ENCODE results near the gene APEH. TPM values are rescaled to one million over a fixed set of nuclear protein-coding genes. Genes with fewer than 3 reads are reported as not detected.
A peak's percentile ranks its signal among the peaks of the same experiment; 100 is the strongest.

APEH gene
- total RNA-seq, 1 experiment from 2014 or later: 215 TPM

DNA sequence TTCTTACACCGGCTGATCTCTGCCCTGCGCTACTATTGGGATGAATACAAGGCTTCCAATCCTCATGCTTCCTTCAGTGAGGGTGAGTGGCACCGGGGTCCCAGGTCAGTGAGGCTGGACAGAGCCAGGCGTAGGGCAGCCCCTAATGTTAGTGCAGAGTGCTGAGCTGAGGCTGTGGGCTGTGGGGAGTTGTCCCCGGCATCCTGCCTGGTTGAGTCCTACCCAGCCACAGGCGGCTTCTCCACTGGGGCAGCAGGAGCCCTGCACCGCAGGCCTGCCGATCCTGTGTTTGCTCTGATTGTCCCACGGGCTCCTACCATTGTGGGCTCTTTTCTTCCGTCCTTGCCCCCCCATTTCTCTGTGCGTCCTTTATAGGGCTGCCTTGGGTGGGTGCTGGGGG is 28.5 kb downstream of the APEH start:
- TF ChIP-seq, protein P1, sequence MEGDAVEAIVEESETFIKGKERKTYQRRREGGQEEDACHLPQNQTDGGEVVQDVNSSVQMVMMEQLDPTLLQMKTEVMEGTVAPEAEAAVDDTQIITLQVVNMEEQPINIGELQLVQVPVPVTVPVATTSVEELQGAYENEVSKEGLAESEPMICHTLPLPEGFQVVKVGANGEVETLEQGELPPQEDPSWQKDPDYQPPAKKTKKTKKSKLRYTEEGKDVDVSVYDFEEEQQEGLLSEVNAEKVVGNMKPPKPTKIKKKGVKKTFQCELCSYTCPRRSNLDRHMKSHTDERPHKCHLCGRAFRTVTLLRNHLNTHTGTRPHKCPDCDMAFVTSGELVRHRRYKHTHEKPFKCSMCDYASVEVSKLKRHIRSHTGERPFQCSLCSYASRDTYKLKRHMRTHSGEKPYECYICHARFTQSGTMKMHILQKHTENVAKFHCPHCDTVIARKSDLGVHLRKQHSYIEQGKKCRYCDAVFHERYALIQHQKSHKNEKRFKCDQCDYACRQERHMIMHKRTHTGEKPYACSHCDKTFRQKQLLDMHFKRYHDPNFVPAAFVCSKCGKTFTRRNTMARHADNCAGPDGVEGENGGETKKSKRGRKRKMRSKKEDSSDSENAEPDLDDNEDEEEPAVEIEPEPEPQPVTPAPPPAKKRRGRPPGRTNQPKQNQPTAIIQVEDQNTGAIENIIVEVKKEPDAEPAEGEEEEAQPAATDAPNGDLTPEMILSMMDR (conservative IDR thresholded peaks at IDR 0.05): no peak
- H3K4me3 Mint-ChIP-seq: no peak overlapping the region
- no peak overlapping the region for H4K91ac ChIP-seq (ENCODE audit: insufficient read length, low read depth, low read length)
- no peak overlapping the region for H2BK20ac ChIP-seq (ENCODE audit: low read depth, low read length, poor library complexity, severe bottlenecking)
- H3K4ac ChIP-seq (ENCODE audit: low read depth, low read length): no peak overlapping the region
- peaks cover 11 to 21% of the 10 kb centered on the region in 2 experiments for H3K4me1 Mint-ChIP-seq
- no peak overlapping the region for H2AFZ ChIP-seq (ENCODE audit: low read length)
- H2BK15ac ChIP-seq (ENCODE audit: low read depth, low read length): no peak overlapping the region
- no peak for DNase-seq
- H3K79me2 ChIP-seq (ENCODE audit: insufficient read depth, low read length): no peaks in the 10 kb centered on the region
- H3K56ac ChIP-seq (ENCODE audit: insufficient read length, low read depth, low read length): no peak overlapping the region
- H3K79me1 ChIP-seq (ENCODE audit: insufficient read depth, low read depth, low read length, poor library complexity, severe bottlenecking): no peaks in the 10 kb centered on the region
- H3K9me3 Mint-ChIP-seq: no peaks in the 10 kb centered on the region
- H4K8ac ChIP-seq (replicated peaks; ENCODE audit: insufficient read length, low read depth, low read length): no peak overlapping the region
- H2BK5ac ChIP-seq (ENCODE audit: insufficient read length, low read length): no peak overlapping the region
- H3K23ac ChIP-seq (ENCODE audit: insufficient read length, low read depth, low read length): no peak overlapping the region
- H3K23me2 ChIP-seq (ENCODE audit: insufficient read length, low read depth, low read length, poor library complexity, severe bottlenecking): no peaks in the 10 kb centered on the region
- no peak overlapping the region for H3K4me2 ChIP-seq (ENCODE audit: insufficient read depth, insufficient read length, low read length)
- no peak overlapping the region for H3T11ph ChIP-seq (ENCODE audit: low read length)
- H3K9ac ChIP-seq (ENCODE audit: extremely low read depth, insufficient read length, low read length): no peak overlapping the region
- H3K27me3 ChIP-seq (ENCODE audit: insufficient read depth, low read length): no peaks in the 10 kb centered on the region
- H3K14ac ChIP-seq (ENCODE audit: insufficient read depth, low read length): no peak overlapping the region
- H3K18ac ChIP-seq (ENCODE audit: insufficient read length, low read depth, low read length): no peak overlapping the region
- H3K4me1 ChIP-seq (ENCODE audit: insufficient read depth, low read length): no peaks in the 10 kb centered on the region
- peaks cover 6 to 20% (median 14%) of the 10 kb centered on the region in 3 experiments for H3K36me3 Mint-ChIP-seq (ENCODE audit: insufficient read depth in 1 of 3, low read depth in 3 of 3)
- no peak overlapping the region for H2AK5ac ChIP-seq (ENCODE audit: insufficient read length, low read length)
- H2BK120ac ChIP-seq (ENCODE audit: low read depth, low read length, poor library complexity, severe bottlenecking): no peak overlapping the region
- WGBS (ENCODE audit: extremely low coverage, insufficient read length, low lambda C conversion rate): no CpG with 5 or more reads among the region's 11 CpGs
- H4K5ac ChIP-seq (ENCODE audit: insufficient read length, low read depth, low read length): no peak overlapping the region
- no peaks in the 10 kb centered on the region for H3K27me3 Mint-ChIP-seq (ENCODE audit: low read depth)
- no peak overlapping the region for H2BK12ac ChIP-seq (ENCODE audit: insufficient read length, low read depth, low read length)
- no peaks in the 10 kb centered on the region for H4K20me1 ChIP-seq (ENCODE audit: control insufficient read depth, insufficient read depth, insufficient read length)
- no peak overlapping the region for H3K27ac ChIP-seq (ENCODE audit: insufficient read length, low read depth, low read length)
- H3K27ac Mint-ChIP-seq: peak overlapping the region in 1 of 3 experiments; percentile 73; a peak in 1 of 7 replicates
- H3K9me3 ChIP-seq (ENCODE audit: control insufficient read depth, low read depth, low read length): no peaks in the 10 kb centered on the region
